NCI-H146 treated with DMSO at 0.1 percent for 48 hours (cell line): ENCODE results near the gene KDM8.

Source experiments
- DNase-seq: peaks from one replicate; lab custom pipeline; 2025; ENCODE audit not compliant: unreplicated experiment; lab: John Stamatoyannopoulos, UW

The KDM8 gene

GRCh38 chr16:27214084-27214961 is 11.0 kb downstream of the KDM8 start:
- DNase-seq: no peak

DNA sequence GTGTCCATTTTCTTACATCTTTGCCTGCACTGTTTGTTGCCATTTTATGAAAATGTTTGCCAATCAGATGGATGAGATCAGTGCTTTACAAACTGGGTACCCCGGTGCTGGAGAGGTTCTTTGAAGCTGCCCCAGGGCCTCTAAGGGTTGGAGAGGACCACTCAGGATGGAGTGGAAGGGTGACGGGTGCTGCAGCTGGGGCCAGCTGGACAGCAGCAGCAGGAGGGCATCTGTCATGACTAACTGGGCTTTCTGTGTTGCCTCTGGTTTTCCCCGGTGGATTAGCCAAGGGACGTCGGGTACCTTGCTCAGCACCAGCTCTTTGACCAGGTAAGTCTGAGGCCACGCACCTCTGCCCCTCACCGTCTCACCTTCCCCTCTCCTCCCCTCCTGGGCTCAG is 12.3 kb downstream of the KDM8 start:
- DNase-seq: no peak

GRCh38 chr16:27216297-27216885 is 13.1 kb downstream of the KDM8 start:
- DNase-seq: no peak

DNA sequence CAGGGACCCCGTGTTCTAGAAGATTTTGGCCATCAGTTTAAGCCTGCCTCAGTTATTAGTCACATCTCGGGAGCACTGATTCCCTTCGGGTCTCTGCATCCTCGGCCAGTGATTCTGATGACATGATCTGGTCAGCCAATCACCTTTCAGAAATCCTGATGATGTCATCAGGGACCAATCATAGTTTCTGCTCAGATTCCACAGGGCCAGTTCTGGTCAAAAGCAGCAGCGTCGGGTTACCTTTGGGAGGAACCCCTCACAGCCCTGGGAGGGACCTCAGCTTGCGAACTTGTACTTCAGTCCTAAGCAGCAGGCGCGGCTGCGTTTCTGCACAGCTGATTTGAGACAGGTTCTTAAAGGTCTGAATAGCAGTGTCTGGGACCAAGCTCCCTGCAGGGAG is 13.9 kb downstream of the KDM8 start:
- DNase-seq: no peak

DNA sequence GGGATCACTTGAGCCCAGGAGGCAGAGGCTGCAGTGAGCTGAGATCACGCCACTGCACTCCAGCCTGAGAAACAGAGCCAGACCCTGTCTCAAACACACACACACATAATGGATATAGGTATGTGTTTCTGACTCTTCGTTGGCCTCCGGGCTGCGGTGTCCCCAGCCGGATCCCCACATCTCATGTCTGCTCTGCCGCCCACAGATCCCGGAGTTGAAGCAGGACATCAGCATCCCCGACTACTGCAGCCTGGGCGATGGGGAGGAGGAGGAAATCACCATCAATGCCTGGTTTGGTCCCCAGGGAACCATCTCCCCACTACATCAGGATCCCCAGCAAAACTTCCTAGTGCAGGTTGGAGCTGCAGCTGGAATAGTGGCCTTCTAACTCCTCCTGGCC is 15.4 kb downstream of the KDM8 start:
- DNase-seq: no peak

- no peak for DNase-seq
Observed at GRCh38 chr16:27219161-27219560, 15.8 kb downstream of the KDM8 start.

GRCh38 chr16:27220120-27220519 is 16.8 kb downstream of the KDM8 start:
- no peak for DNase-seq

DNA sequence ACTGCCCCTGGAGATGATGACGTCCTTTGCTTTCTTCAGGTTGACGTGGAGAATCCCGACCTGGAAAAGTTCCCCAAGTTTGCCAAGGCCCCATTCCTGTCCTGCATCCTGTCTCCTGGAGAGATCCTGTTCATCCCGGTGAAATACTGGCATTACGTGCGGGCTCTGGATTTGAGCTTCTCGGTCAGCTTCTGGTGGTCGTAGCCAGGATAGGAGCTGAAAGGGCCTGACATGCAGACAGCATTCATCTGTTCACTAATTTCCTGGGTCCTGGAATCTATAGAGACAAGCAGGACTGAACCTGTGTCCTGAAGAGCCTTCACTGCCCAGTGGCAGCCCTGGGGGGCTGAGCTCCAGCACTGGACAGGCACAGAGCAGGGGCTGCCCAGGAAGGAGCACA is 17.2 kb downstream of the KDM8 start:
- no peak for DNase-seq

GRCh38 chr16:27220991-27221390 is 17.7 kb downstream of the KDM8 start:
- no peak for DNase-seq

DNA sequence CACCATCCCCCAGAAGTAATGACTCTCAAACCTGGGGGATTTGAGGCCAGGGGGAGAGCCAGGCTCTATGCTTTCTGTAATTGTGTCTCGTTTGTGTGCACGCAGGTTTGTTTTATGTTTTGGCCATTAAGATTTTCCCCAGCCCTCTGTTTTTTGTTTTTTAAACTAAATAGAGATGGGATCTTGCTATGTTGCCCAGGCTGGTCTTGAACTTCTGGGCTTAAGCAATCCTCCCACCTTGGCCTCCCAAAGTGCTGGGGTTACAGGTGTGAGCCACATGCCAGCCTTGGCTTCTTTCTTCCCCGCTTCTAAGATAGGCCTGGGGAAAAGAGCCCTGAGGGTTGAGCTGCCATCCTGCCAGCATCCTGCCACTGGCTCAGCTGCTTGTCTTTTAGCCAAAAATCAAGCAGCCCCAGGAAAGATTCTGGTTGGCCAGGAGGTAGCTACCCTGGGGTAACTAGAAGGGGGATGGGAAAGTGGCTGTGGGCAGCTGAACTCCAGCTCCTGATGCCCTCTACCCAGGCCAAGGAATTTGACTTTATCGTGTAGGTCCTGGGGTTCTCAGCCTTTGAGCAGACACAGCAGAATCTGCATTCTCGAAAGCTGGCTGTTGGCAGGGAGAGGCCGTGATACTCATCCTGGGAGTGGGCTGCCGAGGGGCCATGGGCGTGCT is 18.4 kb downstream of the KDM8 start:
- DNase-seq: no peak

GRCh38 chr16:27222249-27223225 is 19.2 kb downstream of the KDM8 start:
- DNase-seq: no peak

DNA sequence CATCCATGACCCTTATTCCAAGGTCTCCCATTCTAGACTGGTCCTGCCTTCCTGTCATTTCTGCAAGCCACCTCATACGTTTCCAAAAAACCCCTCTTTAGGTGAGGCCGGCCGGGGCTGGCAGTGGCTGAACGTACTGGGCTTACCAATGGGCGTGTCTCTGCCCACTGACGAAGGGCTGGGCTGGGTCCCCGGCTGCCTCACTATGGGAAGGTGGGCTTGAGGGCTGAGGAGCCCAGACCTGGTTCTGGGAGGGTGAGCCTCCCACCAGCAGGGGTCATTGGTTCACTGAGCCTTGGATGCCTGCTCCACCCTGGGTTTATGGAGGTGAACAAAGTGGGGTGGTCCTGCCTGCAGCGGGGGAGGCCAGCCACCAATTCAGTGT is 19.9 kb downstream of the KDM8 start:
- no peak for DNase-seq

- DNase-seq: no peak
Observed at GRCh38 chr16:27223701-27224100, 20.4 kb downstream of the KDM8 start.

- DNase-seq: no peak
Observed at GRCh38 chr16:27224271-27224737, 21.0 kb downstream of the KDM8 start.

DNA sequence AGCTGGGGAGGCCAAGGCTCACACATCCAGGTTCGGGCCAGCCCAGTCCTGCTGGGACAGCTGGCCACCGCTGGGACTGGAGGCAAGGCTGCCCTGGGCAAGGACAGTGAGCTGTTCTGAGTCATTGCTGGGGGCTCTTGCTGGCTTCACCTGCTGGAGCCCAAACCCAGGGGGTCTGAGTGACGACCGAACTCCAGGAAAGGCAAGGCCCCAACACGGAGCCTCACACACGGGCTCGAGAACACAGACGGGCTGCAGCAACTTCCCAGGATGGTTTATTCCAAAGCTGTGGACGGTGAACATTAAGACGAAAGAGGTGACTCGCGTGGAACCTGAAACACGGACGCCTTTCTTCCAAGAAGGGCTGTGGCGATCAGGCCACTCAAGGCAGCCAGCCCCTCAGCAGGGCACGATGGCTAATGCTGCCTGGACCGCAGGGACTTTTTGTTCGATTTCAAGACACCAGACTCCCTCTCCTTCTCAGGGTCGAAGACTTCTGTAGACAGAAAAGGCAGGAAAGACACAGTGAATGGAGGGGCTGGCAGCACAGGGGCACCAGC is 21.5 kb downstream of the KDM8 start:
- DNase-seq: no peak

DNA sequence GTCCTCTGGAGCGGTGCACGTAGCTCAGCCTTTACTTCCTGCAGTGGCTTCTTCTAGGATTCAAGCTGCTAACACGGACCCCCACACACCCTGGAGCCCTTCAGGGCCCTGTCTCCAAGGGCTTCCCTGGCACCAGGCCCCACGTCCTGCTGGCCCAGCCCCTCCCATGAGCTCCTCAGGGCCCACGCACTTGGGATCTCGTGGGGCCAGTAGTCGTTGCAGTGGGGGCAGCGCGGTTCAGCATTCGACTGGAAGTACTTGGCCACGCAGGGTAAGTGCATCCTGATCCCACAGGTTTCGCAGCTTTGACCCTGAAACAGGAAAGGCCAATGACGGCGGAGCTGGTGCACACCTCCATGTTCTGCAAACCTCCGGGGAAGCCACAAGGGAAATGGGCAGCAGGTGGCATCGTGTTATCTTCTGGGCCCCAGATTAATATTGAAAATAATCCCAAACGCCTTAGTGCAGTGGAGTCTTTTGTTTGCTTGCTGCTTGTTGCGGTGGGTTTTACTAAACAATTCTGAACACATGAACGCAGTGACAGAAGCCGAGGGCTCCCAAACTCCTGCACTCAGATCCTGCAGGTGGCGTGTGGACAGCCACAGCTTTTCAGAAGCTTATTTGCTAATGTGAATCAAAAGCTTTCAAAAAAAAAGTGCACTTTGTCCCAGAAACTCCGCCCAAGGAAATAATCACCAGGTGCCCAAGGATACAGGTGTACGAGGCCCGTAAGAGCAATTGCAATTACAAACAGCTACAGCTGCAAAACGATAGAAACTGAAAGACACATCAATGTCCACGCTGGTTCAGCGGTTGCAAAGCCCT is 22.4 kb downstream of the KDM8 start:
- DNase-seq: peak; percentile 85

DNA sequence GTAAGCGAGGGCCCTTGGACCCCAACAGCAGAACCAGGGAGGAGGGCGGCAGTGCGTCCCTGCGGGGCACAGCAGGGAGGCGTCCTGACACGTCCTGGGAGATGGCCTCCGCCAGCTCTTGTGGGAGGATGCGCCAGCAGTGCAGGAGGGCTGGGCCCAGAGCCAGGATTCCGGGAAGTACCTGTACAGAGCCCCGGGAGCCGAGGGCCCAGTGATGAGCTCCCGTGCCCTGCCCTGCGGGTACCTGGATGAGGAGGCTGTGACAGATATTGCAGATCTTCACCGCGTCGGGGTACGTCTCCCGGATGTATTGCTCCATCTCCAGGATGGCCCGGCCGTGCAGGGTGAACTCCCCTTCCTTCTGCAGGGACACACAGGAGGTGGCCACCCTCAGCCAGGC is 23.1 kb downstream of the KDM8 start:
- peak; percentile 39 for DNase-seq

GRCh38 chr16:27226976-27227705 is 23.8 kb downstream of the KDM8 start:
- DNase-seq: no peak

DNA sequence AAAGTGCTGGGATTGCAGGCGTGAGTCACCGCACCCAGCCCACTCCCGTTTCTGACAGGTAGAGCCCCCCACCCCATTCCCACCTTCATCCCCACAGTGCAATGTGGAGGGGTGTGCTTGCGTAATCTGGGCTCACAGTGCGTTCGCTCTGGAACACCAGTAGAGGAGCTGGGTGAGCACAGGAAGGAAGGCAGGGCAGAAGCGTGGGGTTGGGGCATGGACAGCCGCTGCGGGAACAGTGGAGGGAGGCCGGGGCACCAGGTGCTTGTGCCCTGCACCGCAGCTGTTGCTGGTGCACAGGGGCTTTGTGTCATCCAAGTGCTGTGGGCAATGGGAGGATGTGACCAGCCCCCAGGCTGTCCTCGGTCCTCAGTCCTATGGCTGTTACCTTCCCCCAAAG is 24.7 kb downstream of the KDM8 start:
- DNase-seq: no peak
